GM21515 (cell line): Measurements from ENCODE around the gene GMEB2.
"Not testable (repeated sequence)": the region's sequence is repeated elsewhere in the genome, so short reads cannot be mapped to it uniquely, and the experiment has no call there.

Experiments
- ATAC-seq: cut with Tn5 transposase; IDR thresholded peaks from one replicate; pipeline ENCODE4 v1.9.1; 2021; ENCODE audit not compliant: unreplicated experiment

GMEB2 gene

GRCh38 chr20:63561624-63562396 lies 65.1 kb downstream of the GMEB2 start:
- ATAC-seq = no peak

- no peak for ATAC-seq
These were observed 65.9 kb downstream of the GMEB2 start for GRCh38 chr20:63560856-63561609.

- no peak for ATAC-seq
These were observed 66.5 kb downstream of the GMEB2 start for GRCh38 chr20:63560333-63560805.

- not testable (repeated sequence) for ATAC-seq
These were observed 67.2 kb downstream of the GMEB2 start for GRCh38 chr20:63559485-63560332.

- ATAC-seq = no peak
These were observed 68.0 kb downstream of the GMEB2 start for GRCh38 chr20:63558804-63559484.

- no peak for ATAC-seq
These were observed 69.4 kb downstream of the GMEB2 start for GRCh38 chr20:63557481-63557891.

- no peak for ATAC-seq
These were observed 69.9 kb downstream of the GMEB2 start for GRCh38 chr20:63556873-63557478.

GRCh38 chr20:63555661-63556381 lies 71.1 kb downstream of the GMEB2 start:
- no peak for ATAC-seq

GRCh38 chr20:63554361-63555278 lies 72.3 kb downstream of the GMEB2 start:
- no peak for ATAC-seq

- ATAC-seq = no peak
These were observed 73.0 kb downstream of the GMEB2 start, which contains the start of gene FNDC11 for GRCh38 chr20:63553933-63554290. TSS of gene FNDC11 (plus strand) at chr20:63554159. CDS start at chr20:63555664, 1,505 bp downstream.

GRCh38 chr20:63553251-63553932 lies 73.5 kb downstream of the GMEB2 start:
- ATAC-seq = no peak

GRCh38 chr20:63552481-63553249 lies 74.2 kb downstream of the GMEB2 start:
- no peak for ATAC-seq

GRCh38 chr20:63551068-63551467 lies 75.8 kb downstream of the GMEB2 start:
- ATAC-seq = no peak

GRCh38 chr20:63549679-63550282 lies 77.1 kb downstream of the GMEB2 start:
- no peak for ATAC-seq

- ATAC-seq = no peak
These were observed 77.9 kb downstream of the GMEB2 start for GRCh38 chr20:63549019-63549418.

- ATAC-seq = no peak
These were observed 78.4 kb downstream of the GMEB2 start for GRCh38 chr20:63548542-63548941.
